OCI-LY3 (cell line): ENCODE results near the gene MAPT.

Source experiments
- EZH2phosphoT487 ChIP-seq: fragments of 200-600 bp; shearing (Covaris generic); IDR thresholded peaks from 2 replicates; pipeline ENCODE4 v1.6.1; 2018; ENCODE audit warnings: antibody characterized with exemption, mixed run types, low read depth
- TF ChIP-seq, protein P1 (sequence below): fragments of 200-600, 300-600 bp; sonication (generic); IDR thresholded peaks from 2 replicates; pipeline ENCODE4 v1.5.1; 2014; ENCODE audit warnings: antibody characterized with exemption, low read length, low read depth

- TF ChIP-seq, protein P1, sequence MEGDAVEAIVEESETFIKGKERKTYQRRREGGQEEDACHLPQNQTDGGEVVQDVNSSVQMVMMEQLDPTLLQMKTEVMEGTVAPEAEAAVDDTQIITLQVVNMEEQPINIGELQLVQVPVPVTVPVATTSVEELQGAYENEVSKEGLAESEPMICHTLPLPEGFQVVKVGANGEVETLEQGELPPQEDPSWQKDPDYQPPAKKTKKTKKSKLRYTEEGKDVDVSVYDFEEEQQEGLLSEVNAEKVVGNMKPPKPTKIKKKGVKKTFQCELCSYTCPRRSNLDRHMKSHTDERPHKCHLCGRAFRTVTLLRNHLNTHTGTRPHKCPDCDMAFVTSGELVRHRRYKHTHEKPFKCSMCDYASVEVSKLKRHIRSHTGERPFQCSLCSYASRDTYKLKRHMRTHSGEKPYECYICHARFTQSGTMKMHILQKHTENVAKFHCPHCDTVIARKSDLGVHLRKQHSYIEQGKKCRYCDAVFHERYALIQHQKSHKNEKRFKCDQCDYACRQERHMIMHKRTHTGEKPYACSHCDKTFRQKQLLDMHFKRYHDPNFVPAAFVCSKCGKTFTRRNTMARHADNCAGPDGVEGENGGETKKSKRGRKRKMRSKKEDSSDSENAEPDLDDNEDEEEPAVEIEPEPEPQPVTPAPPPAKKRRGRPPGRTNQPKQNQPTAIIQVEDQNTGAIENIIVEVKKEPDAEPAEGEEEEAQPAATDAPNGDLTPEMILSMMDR, result no peak
- no peak for TF ChIP-seq EZH2phosphoT487
Measured at GRCh38 chr17:46047856-46048255, 153.5 kb downstream of the MAPT start.
